Panc1 (cell line): Measurements from ENCODE around the gene VSTM5. TPM values are rescaled to one million over a fixed set of nuclear protein-coding genes. Genes with fewer than 3 reads are reported as not detected.
"Not testable (repeated sequence)": the region's sequence is repeated elsewhere in the genome, so short reads cannot be mapped to it uniquely, and the experiment has no call there.

ENCODE experiments used
- ATAC-seq: fragments of 200-7000 bp; cut with Tn5 transposase; 2 replicates; pipeline ENCODE4 v1.9.1; 2020; ENCODE audit warnings: mild to moderate bottlenecking, moderate library complexity
- BruUV-seq: library from RNA; stranded (reverse); fragments of 400-500 nt; replicated peaks from 2 replicates; lab custom pipeline; 2021; lab: Mats Ljungman, UMichigan
- CTCF ChIA-PET: fragments of 300-600 bp; sonication (Branson Sonifier 250); formaldehyde crosslinking; loops from one replicate; lab custom pipeline; 2022; ENCODE audit warnings: antibody characterized with exemption; lab: Charles Lee
- POLR2A ChIA-PET: fragments of 300-600 bp; sonication (Branson Sonifier 250); formaldehyde crosslinking; loops from one replicate; lab custom pipeline; 2022; ENCODE audit warnings: antibody characterized with exemption; lab: Charles Lee
- DNase-seq: peaks from one replicate; pipeline ENCODE4 v3.0.0-alpha.2; 2010; ENCODE audit warnings: low read depth, low spot score
- H3K27ac ChIP-seq: 2 replicates; pipeline ENCODE4 v1.5.1; 2011; ENCODE audit warnings: mild to moderate bottlenecking, low read length, inconsistent platforms
- H3K27me3 ChIP-seq: fragments of 200-500 bp; sonication (Bioruptor generic); 2 replicates; pipeline ENCODE4 v1.6.0; 2014; ENCODE audit warnings: low read length, inconsistent platforms; ENCODE audit not compliant: control insufficient read depth, insufficient read depth
- H3K36me3 ChIP-seq: fragments of 200-500 bp; sonication (Bioruptor generic); 2 replicates; pipeline ENCODE4 v1.5.1; 2014; ENCODE audit warnings: inconsistent platforms, mild to moderate bottlenecking, low read length, moderate library complexity; ENCODE audit not compliant: control insufficient read depth, insufficient read depth
- H3K4me1 ChIP-seq: 2 replicates; pipeline ENCODE4 v1.5.1; 2011; ENCODE audit warnings: inconsistent platforms, mild to moderate bottlenecking, low read length, moderate library complexity; ENCODE audit not compliant: control insufficient read depth, insufficient read depth
- H3K4me3 ChIP-seq, 2 experiments: 2 replicates each; pipeline ENCODE4 v1.5.1; 2011 to 2012; ENCODE audit warnings: low read depth in 2 of 2, low read length in 2 of 2, mild to moderate bottlenecking in 2 of 2, inconsistent platforms in 1 of 2, moderate library complexity in 1 of 2
- H3K9me3 ChIP-seq: fragments of 200-500 bp; sonication (Bioruptor generic); 2 replicates; pipeline ENCODE4 v1.5.1; 2014; ENCODE audit warnings: low read depth, mild to moderate bottlenecking, inconsistent platforms, low read length, moderate library complexity; ENCODE audit not compliant: control insufficient read depth, insufficient read depth
- CTCF ChIP-seq: fragments of 450-650 bp; IDR thresholded peaks from 2 replicates; pipeline ENCODE4 v1.5.1; 2017; ENCODE audit warnings: mild to moderate bottlenecking
- POLR2AphosphoS5 ChIP-seq: IDR thresholded peaks from 2 replicates; pipeline ENCODE4 v1.6.1; 2012; ENCODE audit warnings: mild to moderate bottlenecking, low read depth, low read length, moderate library complexity
- REST ChIP-seq, 2 experiments: IDR thresholded peaks; 2 replicates each; pipeline ENCODE4 v1.6.1; 2011 to 2012; ENCODE audit warnings: low read depth in 2 of 2, control low read depth in 1 of 2, low read length in 1 of 2, mild to moderate bottlenecking in 1 of 2, moderate library complexity in 1 of 2; ENCODE audit not compliant: insufficient read depth in 1 of 2
- SIN3A ChIP-seq: IDR thresholded peaks from 2 replicates; pipeline ENCODE4 v1.6.1; 2012; ENCODE audit warnings: low read depth, mild to moderate bottlenecking, low read length, moderate library complexity, borderline replicate concordance; ENCODE audit not compliant: insufficient read depth
- TCF7L2 ChIP-seq: IDR thresholded peaks from 2 replicates; pipeline ENCODE4 v1.6.1; 2011; ENCODE audit warnings: mild to moderate bottlenecking, low read depth, low read length, inconsistent platforms
- in situ Hi-C: cut with HindIII; loops from 2 replicates; pipeline ENCODE4 v1.10.0; 2016; ENCODE audit warnings: low sequenced_read_pairs, low pct_unique_long_range_greater_than_20kb
- intact Hi-C: fragments of 100-400 bp; cut with micrococcal nuclease; formaldehyde crosslinking; loops from one replicate; pipeline ENCODE4 v1.10.0; 2022; ENCODE audit not compliant: unreplicated experiment
- total RNA-seq: library from RNA; stranded (reverse); gene quantifications from one replicate; pipeline ENCODE4 v1.2.1, GENCODE V29; 2021; ENCODE audit not compliant: unreplicated experiment

VSTM5 gene
- total RNA-seq, 1 experiment from 2014 or later = not detected

GRCh38 chr11:93890391-93891051 lies 40.1 kb upstream of the VSTM5 start:
- TF ChIP-seq POLR2AphosphoS5 (no peak), CTCF (no peak), REST (IDR thresholded peaks at IDR 0.05; ENCODE audit: insufficient read depth in 1 of 2, low read depth in 2 of 2, low read length in 1 of 2) (no peak), SIN3A (no peak), TCF7L2 (no peak)
- in situ Hi-C loops = no loop called here
- ChIA-PET POLR2A (no interaction called here), CTCF (no interaction called here)
- ATAC-seq = no peak
- H3K36me3 ChIP-seq = no peaks in the 10 kb centered on the region
- H3K27ac ChIP-seq = no peak overlapping the region
- no peaks in the 10 kb centered on the region for H3K9me3 ChIP-seq
- H3K27me3 ChIP-seq = peaks cover 7% of the 10 kb centered on the region
- BruUV-seq = no TSS peak
- no peak overlapping the region for H3K4me3 ChIP-seq
- intact Hi-C loops = loop anchor here (10.0 kb wide), 1 partner anchor 284 kb away; no protein-coding TSS in a partner anchor
- no peaks in the 10 kb centered on the region for H3K4me1 ChIP-seq
- no peak for DNase-seq

- in situ Hi-C loops = no loop called here
- H3K4me3 ChIP-seq = no peak overlapping the region
- DNase-seq (no peak), ATAC-seq (no peak)
- no TSS peak for BruUV-seq
- TF ChIP-seq TCF7L2 = no peak
- TF ChIP-seq REST (IDR thresholded peaks at IDR 0.05; ENCODE audit: insufficient read depth in 1 of 2, low read depth in 2 of 2, low read length in 1 of 2) = no peak
- TF ChIP-seq SIN3A = no peak
- no peak overlapping the region for H3K27ac ChIP-seq
- no peaks in the 10 kb centered on the region for H3K9me3 ChIP-seq
- no peaks in the 10 kb centered on the region for H3K4me1 ChIP-seq
- ChIA-PET POLR2A (no interaction called here), CTCF (no interaction called here)
- intact Hi-C loops = no loop called here
- H3K36me3 ChIP-seq = no peaks in the 10 kb centered on the region
- H3K27me3 ChIP-seq = peaks cover 7% of the 10 kb centered on the region
Observed at GRCh38 chr11:93887111-93887510, 36.7 kb upstream of the VSTM5 start.

GRCh38 chr11:93879114-93879513 lies 28.7 kb upstream of the VSTM5 start:
- H3K27ac ChIP-seq, in situ Hi-C loops, BruUV-seq, H3K4me1 ChIP-seq, POLR2A ChIA-PET, CTCF ChIA-PET, H3K4me3 ChIP-seq, ATAC-seq, DNase-seq, H3K27me3 ChIP-seq, intact Hi-C loops, H3K36me3 ChIP-seq, H3K9me3 ChIP-seq: not testable (repeated sequence)
